ENCODE data around the gene SFMBT2. TPM values are rescaled to one million over a fixed set of nuclear protein-coding genes. Genes with fewer than 3 reads are reported as not detected.

The SFMBT2 gene
- total and polyA plus RNA-seq, 10 of the 15 experiments (the other 5 are each of a cell fraction or from before 2014, with no cell fraction given) = 2.8 to 29.6 (median 15.1) TPM

GRCh38 chr10:7432884-7433726 lies 22.3 kb upstream of the SFMBT2 start:
- ChIA-PET CTCF (no interaction called here), POLR2A (interaction anchor here (0.9 kb wide), 1 partner anchor 12 kb away, joined by 3 read pairs; no protein-coding TSS in a partner anchor), RAD21 (ENCODE audit: unreplicated experiment) (interaction anchor here (1.2 kb wide), 1 partner anchor 14 kb away, joined by 3 read pairs; no protein-coding TSS in a partner anchor), SMC1A (ENCODE audit: uncharacterized antibody, unreplicated experiment) (interaction anchor here (1.3 kb wide), 1 partner anchor 10 kb away, joined by 3 read pairs; no protein-coding TSS in a partner anchor)
- intact Hi-C loops (cut with micrococcal nuclease; ENCODE audit: unreplicated experiment) = no loop called here
- BruUV-seq (replicated peaks) = no TSS peak
- no peak for ATAC-seq
- H3K4me2 ChIP-seq (ENCODE audit: control insufficient read depth, insufficient read depth) = no peak overlapping the region
- no peak overlapping the region for H3K4me3 ChIP-seq
- no peaks in the 10 kb centered on the region for H3K36me3 ChIP-seq (ENCODE audit: control insufficient read depth in 2 of 2, insufficient read depth in 2 of 2, low read length in 1 of 2)
- H3K9ac ChIP-seq (ENCODE audit: control insufficient read depth, insufficient read depth, low read length) = no peak overlapping the region
- 64% methylated on average over 19 of the region's 19 CpGs for WGBS (ENCODE audit: insufficient coverage, insufficient replicate concordance, low lambda C conversion rate, missing lambda C conversion rate)
- H2AFZ ChIP-seq (ENCODE audit: control insufficient read depth, low read depth, low read length) = no peak overlapping the region
- no peaks in the 10 kb centered on the region for H3K9me3 ChIP-seq (replicated peaks; ENCODE audit: control insufficient read depth, insufficient read depth, low read length)
- no peaks in the 10 kb centered on the region for H3K79me2 ChIP-seq (ENCODE audit: control insufficient read depth, insufficient read depth, low read length)
- in situ Hi-C loops (cut with MboI) = no loop called here
- DNase-seq (ENCODE audit: low read depth, low spot score) = no peak
- H3K27me3 ChIP-seq (replicated peaks in 1 of 2; ENCODE audit: control insufficient read depth in 2 of 2, insufficient read depth in 2 of 2, low read length in 1 of 2) = no peaks in the 10 kb centered on the region
- H3K27ac ChIP-seq (ENCODE audit: control insufficient read depth, insufficient read depth) = no peak overlapping the region
- peaks cover 26% of the 10 kb centered on the region for H3K4me1 ChIP-seq (ENCODE audit: control insufficient read depth, insufficient read depth, low read length)
- TF ChIP-seq CEBPB (IDR thresholded peaks at IDR 0.05; ENCODE audit: borderline replicate concordance in 1 of 2, low read depth in 2 of 2, low read length in 2 of 2) (no peak), TARDBP (IDR thresholded peaks at IDR 0.05; ENCODE audit: borderline replicate concordance) (no peak), ZBTB33 (IDR thresholded peaks at IDR 0.05) (no peak), NFXL1 (IDR thresholded peaks at IDR 0.05; ENCODE audit: borderline replicate concordance) (no peak), HDGF (IDR thresholded peaks at IDR 0.05) (no peak), SMARCA5 (IDR thresholded peaks at IDR 0.05) (no peak), TAF1 (IDR thresholded peaks at IDR 0.05; ENCODE audit: borderline replicate concordance, low read depth, low read length) (no peak), MEF2A (IDR thresholded peaks at IDR 0.05; ENCODE audit: insufficient read depth, low read depth, low read length) (no peak), JUNB (IDR thresholded peaks at IDR 0.05) (no peak), E4F1 (IDR thresholded peaks at IDR 0.05; ENCODE audit: borderline replicate concordance, partially characterized antibody) (no peak), MYC (IDR thresholded peaks at IDR 0.05; ENCODE audit: insufficient read depth, insufficient read length, insufficient replicate concordance, low read length, severe bottlenecking) (no peak), SUZ12 (IDR thresholded peaks at IDR 0.05; ENCODE audit: unreplicated experiment) (no peak), YY1 (IDR thresholded peaks at IDR 0.05; ENCODE audit: low read depth, low read length) (no peak), SMAD5 (IDR thresholded peaks at IDR 0.05; ENCODE audit: low read depth) (no peak), PAX8 (IDR thresholded peaks at IDR 0.05) (no peak), CEBPZ (IDR thresholded peaks at IDR 0.05; ENCODE audit: low read depth, low read length) (no peak), RUNX3 (IDR thresholded peaks at IDR 0.05; ENCODE audit: low read length) (no peak)
- no peaks in the 10 kb centered on the region for H4K20me1 ChIP-seq (ENCODE audit: control insufficient read depth, insufficient read depth)
- no peak for FAIRE-seq
